Activated naive CD8-positive, alpha-beta T cell treated with anti-CD3 and anti-CD28 coated beads, Interleukin-2, amount 50 U/mL, for 16 hours (primary cell): ENCODE results near the gene TXNRD1.
"Not testable (repeated sequence)": the region's sequence is repeated elsewhere in the genome, so short reads cannot be mapped to it uniquely, and the experiment has no call there.

Experiments
- DNase-seq: peaks from one replicate; pipeline ENCODE4 v3.0.0-alpha.2; 2020; ENCODE audit warnings: low read depth, low spot score

The TXNRD1 gene

DNA sequence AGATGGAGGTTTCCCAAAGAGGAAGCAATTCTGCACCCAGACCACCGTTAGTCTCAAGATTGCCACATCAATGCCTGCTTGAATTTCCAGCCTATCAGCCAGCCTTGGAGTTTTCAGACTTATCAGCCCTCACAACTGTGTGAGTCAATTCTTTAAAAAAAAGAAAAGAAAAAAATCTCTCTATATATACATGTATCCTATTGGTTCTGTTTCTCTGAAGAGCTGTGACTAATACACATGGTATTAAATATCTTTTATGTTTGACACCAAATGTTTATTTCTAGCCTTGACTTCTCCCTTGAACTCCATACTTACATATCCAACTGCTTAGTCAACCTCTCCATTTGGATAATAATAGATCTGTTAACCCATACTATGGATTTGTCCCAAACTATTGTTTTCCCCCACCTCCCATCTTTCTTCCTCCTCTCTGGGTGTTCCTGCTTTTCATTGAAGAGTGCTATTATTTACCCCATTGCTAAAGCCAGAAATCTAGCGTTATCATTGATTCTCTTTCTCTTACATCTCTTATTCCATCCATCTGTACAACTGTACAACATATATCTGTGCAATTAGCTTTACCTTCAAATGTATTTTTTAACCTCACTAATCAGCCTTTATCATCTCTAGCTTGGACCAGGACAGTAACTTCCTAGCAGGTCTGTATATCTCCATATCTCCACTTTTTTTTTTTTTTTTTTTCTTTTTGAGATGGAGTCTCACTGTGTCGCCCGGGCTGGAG is 65.3 kb downstream of the TXNRD1 start:
- no peak for DNase-seq

DNA sequence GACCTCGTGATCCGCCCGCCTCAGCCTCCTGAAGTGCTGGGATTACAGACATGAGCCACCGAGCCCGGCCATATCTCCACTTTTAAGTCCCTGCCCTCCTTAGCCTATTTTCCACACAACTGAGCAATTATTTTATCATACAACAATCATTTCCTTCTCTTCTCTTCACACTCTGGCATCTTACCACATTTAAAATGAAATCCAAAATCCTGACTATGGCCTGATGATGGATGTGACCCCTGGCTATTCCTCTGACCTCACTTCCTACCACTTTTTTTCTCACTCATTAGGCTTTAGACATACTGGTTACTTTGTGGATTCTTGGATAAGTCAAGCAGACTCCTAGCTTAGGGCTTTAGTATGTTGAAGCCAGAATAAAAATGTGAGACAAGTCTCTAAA is 66.1 kb downstream of the TXNRD1 start:
- no peak for DNase-seq

DNA sequence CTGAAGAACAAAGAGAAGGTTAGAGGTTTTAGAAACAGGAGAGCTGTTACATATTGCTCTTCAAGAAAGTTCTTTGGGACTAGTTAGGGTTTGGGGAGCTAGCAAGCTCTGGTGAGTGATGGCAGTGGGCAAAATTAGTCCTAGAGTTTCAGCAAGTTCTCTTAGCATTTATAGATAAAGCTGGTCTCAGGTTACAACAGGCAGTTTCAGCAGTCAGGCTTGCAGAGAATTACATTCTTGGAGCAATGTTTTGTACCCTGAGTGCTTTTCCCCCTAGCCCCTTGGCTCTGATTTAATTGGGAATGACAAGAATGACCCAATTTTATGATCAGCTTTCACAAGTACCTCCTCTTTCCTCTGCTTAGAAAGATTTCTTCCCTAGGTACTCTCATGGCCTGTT is 66.5 kb downstream of the TXNRD1 start:
- no peak for DNase-seq

DNA sequence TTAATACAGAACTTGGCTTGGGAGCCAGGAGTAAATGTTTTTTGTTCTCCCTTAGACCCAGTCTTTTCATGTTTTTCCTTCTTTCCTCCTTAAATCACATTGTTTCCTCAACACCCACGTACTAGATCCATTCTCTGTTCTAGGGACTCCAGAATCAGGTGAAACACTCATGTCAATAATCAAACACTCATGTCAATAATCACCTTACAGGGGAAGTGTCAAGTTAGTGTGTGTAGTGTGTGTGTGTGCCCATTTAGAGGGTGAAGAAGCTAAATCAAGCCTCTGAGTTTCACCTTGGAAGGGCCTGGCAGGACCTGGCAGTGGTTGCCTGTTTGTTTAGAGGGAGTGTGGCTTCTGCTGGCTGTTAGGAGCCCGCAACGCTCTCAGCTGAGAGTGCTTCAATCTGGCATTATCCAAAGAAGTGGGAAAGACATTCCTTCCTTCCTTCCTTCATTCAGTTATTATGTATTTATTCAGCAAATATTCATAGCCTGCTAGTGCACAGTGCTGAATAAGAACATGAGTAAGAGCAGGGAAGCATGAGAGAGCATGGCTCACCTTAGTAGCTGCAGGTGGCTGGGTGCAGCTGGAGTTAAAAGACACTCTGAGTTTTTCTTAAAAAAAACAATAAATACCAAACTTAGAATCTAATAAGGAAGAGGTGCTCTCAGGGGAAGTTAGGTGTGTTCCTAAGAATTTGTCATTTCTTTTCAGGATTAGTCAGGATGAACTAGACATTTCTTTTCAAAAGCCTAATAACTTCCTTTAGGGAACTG is 70.3 kb downstream of the TXNRD1 start:
- no peak for DNase-seq

DNA sequence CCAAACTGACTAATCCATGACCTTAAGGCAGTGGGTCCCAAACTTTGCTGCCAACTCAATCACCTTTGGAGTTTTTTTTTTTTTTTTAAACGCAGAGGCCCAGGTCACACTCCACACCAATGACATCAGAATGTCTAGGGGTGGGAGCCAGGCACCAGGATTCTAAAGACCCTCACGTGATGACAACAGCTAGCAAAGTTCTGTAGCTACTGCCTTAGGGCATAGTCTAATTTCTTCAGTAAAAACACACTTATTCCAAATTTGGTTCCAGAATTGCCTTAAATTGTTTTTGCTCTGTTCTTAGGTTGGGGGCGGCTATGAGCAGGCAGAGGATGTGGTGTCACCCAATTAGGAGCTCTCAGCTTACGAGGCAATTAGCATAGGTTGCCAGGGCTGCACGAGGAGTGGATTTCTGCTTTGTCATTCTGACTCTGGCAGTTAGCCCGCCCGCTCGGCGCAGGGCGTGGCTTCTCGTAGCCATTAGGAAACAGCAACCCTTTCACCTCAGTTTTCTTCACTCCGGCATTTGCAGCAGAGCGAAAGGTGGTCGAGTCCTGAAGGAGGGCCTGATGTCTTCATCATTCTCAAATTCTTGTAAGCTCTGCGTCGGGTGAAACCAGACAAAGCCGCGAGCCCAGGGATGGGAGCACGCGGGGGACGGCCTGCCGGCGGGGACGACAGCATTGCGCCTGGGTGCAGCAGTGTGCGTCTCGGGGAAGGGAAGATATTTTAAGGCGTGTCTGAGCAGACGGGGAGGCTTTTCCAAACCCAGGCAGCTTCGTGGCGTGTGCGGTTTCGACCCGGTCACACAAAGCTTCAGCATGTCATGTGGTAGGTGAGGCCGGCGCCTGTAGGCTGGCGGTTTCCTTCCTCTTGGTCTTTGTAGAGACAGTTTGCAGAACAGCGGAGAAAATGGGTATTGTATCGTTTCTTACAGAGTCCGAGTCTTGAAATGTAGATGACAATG is 71.2 kb downstream of the TXNRD1 start:
- DNase-seq = peak; percentile 79

DNA sequence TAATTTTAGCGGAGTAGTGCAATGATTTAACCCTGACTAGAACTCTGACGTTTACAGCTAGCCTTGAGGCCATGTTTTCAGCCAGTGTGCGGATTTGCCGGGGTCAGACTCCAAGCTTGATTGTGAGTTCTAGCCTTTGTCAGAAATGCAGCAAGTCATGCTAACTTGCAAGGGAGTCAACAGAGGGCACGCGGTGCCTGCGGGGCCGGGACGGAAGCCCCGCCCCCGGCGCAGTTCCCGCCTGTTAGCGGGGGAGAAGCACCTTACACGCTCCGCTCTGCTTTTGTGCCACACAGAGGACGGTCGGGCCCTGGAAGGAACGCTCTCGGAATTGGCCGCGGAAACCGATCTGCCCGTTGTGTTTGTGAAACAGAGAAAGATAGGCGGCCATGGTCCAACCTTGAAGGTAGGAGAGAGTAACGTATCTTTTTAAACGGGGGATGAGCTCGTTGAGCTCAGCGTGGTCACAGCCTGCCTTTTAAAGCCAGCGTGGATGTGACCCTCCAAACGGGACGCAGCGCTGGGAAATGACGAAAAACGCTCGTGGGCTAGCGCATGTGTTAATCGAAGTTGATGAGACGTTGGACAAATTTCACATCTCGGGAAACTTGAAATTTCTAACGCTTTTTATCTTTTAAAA is 73.2 kb downstream of the TXNRD1 start:
- DNase-seq = peak; percentile 65

DNA sequence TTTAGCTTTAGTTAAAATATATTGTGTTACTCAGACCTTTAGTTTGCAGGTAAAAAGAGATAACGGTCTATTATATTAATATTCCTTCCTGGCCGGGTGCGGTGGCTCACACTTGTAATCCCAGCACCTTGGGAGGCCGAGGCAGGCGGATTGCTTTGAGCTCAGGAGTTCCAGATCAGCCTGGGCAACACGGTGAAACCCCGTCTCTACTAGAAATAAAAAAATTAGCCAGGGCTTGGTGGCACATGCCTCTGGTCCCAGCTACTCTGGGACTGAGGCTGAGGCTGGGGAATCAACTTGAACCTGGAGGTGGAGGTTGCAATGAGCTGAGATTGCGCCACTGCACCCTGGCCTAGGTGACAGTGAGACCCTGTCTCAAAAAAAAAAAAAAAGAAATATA is 74.7 kb downstream of the TXNRD1 start:
- no peak for DNase-seq

DNA sequence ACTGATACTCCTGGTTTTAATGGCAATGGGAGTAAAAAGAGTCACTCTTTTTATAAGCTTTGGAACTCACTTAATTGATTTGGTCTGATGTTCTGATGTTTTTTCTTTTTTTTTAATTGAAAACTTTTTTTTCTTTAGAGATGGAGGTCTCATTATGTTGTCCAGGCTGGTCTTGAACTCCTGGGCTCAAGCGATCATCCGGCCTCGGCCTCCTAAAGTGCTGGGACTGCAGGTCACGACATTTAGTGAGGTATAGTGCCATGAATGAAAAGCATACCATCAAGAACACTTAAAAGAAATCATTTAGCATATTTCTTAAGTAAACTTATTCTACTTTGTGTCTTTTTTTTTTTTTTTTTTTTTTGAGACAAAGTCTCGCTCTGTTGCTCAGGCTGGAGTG is 75.3 kb downstream of the TXNRD1 start:
- no peak for DNase-seq

DNA sequence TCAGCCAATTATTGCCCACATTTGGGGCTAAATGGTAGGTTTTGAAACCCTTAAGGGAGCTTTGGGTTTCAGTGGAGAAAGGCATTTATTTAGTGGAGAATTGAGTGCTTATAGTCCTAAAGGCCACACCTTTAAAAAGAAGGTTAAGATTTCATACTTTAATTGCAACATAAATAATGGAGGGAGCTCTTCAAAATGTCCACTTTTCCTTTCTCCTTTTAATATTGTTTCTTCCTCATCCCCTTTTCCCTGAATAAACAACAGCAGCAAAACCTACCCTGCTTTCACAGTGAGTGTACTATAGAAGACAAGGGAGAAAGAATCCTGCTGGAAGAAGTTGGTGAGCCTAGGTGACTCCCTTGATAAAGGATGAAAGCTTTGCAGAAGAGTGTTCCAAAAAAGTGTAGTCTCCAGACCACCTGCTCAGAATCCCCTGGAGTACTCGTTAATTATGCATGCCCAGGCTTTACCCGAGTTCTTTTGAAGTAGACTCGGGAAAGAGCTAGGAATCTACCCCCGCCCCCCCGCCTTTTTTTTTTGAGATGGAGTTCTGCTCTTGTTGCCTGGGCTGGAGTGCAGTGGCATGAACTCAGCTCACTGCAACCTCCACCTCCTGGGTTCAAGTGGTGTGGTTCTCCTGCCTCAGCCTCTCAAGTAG is 76.4 kb downstream of the TXNRD1 start:
- DNase-seq = no peak

DNA sequence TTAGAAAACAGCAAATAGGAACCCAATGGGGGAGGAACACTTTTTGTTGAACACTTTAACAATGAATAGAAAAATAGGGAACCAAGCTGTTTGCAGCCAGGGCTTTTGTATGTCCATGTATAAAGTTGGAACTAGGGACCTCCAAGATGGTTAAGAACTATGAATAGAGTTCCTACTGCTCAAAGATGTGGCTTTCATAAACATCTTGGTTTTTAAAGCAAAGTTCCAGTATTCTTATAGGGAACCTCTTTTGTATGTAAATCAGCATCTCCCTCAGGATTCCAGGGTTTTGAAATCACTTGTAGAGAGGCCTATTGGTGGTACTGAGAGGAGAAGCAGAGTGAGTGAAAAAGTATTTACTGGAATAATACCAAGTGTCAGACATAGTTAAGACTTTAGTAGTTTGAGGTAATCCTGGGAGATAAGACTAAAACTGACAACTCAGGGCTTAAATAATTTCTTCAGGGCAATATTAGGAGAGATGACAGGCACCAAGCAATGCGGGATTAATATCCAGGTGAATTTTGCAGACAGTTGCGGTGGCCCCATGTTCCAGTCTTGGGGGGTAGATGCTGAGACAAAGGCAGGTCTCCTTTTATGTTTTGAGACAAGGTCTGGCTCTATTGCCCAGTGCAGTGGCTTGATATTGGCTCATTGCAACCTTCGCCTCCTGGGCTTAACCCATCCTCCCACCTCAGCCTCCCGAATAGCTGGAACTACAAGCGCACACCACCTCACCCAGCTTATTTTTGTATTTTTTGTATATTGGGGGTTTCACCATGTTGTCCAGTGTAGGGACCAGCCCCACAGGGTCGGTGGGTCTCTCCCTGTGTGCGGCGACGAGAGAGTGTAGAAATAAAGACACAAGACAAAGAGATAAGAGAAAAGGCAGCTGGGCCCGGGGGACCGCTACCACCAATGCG is 77.6 kb downstream of the TXNRD1 start:
- no peak for DNase-seq

DNA sequence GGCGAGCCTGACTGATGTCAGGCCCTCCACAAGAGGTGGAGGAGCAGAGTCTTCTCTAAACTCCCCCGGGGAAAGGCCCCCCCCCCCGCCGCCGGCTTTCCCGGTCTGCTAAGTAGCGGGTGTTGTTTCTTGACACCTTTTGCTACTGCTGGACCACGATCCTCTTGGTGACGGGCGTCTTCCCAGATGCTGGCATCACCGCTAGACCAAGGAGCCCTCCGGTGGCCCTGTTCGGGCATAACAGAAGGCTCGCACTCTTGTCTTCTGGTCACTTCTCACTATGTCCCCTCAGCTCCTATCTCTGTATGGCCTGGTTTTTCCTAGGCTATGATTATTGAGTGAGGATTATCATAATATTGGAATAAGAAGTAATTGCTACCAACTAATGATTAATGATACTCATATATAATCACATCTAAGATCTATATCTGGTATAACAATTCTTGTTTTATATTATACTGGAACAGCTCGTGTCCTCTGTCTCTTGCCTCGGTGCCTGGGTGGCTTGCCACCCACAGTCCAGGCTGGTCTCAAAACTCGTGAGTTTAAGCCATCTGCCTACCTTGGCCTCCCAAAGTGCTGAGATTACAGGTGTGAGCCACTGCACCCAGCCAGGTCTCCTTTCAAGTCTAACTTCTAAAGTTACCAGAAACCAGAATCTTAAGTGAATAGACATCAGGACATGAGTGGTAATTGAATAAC is 78.7 kb downstream of the TXNRD1 start:
- DNase-seq = not testable (repeated sequence)

DNA sequence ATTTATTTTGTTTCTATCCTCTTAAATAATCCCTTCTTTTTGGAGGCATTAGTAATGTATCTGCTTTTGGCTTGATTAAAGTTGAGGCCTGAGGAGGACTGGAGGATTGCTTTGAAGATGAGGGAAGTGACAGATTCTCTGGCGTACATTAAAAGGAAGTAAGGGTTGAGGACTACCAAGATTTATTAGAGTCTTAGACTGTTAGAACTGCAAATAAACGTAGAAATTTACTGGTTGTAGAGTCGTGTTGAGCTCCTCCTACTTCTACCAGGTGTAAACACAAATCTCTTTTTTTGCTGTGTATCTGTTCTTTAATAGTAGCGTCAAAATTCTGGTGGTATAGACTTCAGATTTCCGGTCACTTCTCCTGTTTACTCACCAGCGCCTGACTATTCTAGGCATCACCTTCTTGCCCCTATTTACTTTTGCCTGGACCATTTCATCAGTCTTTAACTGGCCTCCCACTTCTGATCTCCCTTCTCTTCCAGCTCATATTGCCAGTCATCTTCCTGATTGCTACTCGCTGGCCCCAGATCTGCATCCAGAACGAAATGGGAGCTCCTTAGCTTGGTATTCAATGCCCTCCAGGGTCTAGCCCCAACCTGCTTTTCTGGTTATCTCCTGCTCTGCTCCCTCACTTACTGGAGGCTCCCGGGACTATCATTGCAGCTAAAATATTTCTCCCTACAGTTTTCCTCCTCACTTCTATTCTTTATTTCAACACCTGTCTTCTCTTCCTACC is 79.5 kb downstream of the TXNRD1 start:
- DNase-seq = no peak

DNA sequence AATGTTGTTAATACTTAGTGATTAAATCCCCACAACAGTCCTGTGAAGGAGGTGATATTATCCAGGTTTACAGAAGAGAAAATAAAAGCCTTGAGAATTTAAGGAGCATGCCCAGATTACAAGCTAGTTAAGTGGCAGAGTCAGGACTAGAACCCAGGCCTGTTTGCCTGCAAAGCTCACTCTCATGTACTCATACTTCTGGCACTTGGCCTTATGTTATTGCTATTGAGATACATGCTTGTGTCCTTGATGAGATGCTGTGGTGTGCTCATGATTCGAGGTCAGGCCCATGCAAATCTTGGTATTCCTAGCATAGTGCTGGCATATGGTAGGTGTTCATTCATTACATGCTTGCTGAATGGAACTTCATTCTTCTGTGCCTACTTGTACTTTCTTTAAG is 80.4 kb downstream of the TXNRD1 start:
- no peak for DNase-seq

DNA sequence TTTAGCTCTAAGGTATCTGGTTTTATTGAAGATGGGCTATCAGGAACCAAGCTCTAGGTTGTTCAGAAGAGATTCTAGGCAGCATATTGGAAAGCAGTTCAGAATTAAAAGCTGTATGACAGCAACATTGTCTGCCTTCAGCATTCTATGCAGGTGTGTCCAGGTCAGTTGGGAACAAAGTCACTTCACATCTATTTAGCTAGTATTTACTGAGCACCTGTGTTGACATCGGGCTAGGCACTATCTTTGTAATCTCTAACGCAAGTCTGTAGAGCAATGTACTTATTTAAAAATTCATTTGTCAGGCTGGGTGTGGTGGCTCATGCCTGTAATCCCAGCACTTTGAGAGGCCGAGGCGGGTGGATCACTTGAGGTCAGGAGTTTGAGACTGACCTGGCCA is 81.1 kb downstream of the TXNRD1 start:
- DNase-seq = no peak

DNA sequence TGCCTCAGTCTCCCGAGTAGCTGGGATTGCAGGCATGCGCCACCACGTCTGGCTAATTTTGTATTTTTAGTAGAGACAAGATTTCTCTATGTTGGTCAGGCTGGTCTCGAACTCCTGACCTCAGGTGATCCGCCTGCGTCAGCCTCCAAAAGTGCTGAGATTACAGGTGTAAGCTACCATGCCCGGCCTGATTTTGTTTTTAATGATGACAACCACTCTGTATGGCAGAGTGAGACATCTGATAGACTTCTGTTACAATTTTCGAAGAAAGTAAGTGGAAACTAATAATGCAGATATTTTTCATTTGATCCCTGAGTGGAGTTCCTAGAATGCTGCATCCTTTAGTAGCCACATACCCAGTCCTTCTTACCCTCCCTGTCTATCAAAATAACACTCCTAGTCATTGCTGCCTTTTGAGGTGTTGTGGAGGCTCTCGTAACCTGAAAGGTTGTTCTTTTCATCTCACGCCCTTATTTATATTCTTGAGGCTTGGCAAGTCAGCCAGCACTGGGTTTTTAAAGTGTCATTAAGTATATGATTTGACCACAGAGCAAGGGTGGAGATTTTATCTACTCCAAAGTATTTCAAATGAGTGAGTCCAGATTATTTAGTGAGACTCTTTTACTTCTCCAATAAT is 82.0 kb downstream of the TXNRD1 start:
- no peak for DNase-seq

DNA sequence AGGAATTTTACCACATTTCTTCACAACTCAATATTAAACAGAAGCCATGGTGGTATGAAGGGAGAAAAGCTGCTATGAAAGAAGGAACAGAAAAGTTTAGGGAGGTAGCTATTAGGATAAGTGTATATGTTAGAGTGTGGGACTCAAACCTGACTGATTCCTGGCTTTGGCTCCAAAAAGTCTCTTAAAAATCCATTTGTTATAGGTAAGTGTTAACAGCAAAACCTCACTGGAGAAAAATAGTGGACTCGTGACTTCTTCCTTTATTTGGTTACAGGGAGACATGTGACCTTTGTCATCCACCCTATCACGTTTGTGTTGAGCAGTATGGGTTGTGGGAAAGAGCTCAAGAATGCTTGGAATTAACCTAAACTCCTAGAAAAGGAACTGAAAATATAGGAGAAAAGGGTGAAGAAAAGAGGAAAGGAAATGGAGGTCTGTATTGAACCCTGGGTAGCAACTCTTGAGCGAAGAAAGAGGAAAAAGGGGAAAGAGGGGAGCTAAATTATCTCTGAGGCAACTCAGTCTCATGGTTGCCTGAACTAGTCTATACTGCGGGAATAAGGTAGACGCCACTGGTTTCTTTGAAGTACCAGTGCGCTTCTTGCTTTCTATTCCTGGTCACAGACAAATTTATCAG is 84.4 kb downstream of the TXNRD1 start:
- DNase-seq = no peak

DNA sequence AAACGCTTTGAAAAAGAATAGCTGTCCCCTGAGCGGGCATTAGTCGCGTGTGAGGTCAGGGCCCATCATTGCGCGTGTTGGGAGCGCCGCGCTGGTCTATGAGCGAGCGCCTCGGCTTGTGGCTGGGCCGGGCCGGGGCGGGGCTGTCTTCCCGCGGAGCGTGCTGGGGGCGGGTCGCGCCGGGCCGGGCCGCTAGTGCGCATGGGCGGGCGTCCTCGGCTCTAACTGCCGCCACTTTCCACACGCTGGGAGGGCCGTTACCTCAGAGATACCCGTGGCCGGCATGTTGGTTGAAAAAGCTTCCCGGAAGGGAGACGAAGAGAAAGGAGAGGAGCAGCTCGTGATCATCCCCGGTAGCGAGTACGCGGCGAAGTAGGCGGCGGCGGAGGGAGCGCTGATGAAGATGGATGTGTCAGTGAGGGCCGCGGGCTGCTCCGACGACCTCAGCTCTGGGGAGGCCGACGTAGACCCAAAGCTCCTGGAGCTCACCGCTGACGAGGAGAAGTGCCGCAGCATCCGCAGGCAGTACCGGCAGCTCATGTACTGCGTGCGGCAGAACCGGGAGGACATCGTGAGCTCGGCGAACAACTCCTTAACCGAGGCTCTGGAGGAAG is 88.1 kb downstream of the TXNRD1 start, which contains the start of gene EID3:
Gene EID3 (plus strand): TSS at position 202 of the 614 bp plus-strand sequence. CDS start 196 bp downstream, at position 398.
- peak; percentile 75 for DNase-seq
